HCT116 (cell line): ENCODE results near the gene STK32C.

Experiments used
- ATF3 ChIP-seq: IDR thresholded peaks from 2 replicates; pipeline ENCODE4 v1.6.1; 2012
- CTCF ChIP-seq, 3 experiments: fragments of 200-600 bp in 1 of 3; sonication (generic) in 1 of 3; IDR thresholded peaks in 2 of 3; conservative IDR thresholded peaks in 1 of 3; 2 replicates each; pipeline ENCODE4 v1.5.1; 2012 to 2017; ENCODE audit warnings: low read depth in 2 of 3, low read length in 2 of 3, antibody characterized with exemption in 1 of 3, borderline replicate concordance in 1 of 3, control low read depth in 1 of 3, mild to moderate bottlenecking in 1 of 3, mixed read lengths in 1 of 3, mixed run types in 1 of 3, moderate library complexity in 1 of 3; ENCODE audit not compliant: insufficient read depth in 1 of 3
- MAX ChIP-seq: IDR thresholded peaks from 2 replicates; pipeline ENCODE4 v1.6.1; 2012
- POLR2A ChIP-seq: IDR thresholded peaks from 2 replicates; pipeline ENCODE4 v1.7.0; 2011; ENCODE audit warnings: borderline replicate concordance; ENCODE audit not compliant: insufficient read depth, insufficient read length; ENCODE audit errors: extremely low read depth
- SP1 ChIP-seq: IDR thresholded peaks from 2 replicates; pipeline ENCODE4 v1.6.1; 2012; ENCODE audit warnings: low read depth
- ZBTB33 ChIP-seq: IDR thresholded peaks from 2 replicates; pipeline ENCODE4 v1.6.1; 2011; ENCODE audit warnings: mild to moderate bottlenecking, low read length, moderate library complexity; ENCODE audit not compliant: insufficient replicate concordance; ENCODE audit errors: extremely low read depth

- TF ChIP-seq CTCF (IDR thresholded peaks at IDR 0.05 in 2 of 3, conservative IDR thresholded peaks at IDR 0.05 in 1 of 3; ENCODE audit: borderline replicate concordance in 1 of 3, insufficient read depth in 1 of 3, low read depth in 2 of 3, low read length in 2 of 3), result no peak
- no peak for TF ChIP-seq MAX
- no peak for TF ChIP-seq POLR2A
- TF ChIP-seq ZBTB33, result no peak
- no peak for TF ChIP-seq SP1
- TF ChIP-seq ATF3, result no peak
These were observed 31.1 kb upstream of the STK32C start for GRCh38 chr10:132338876-132339275.
